ENCODE measurements around the gene KLHL22.

The KLHL22 gene

GRCh38 chr22:20442485-20443284, 52.9 kb downstream of the KLHL22 start:
- DNase-seq, result no peak

- no peak for DNase-seq
Observed at GRCh38 chr22:20441631-20442484, 53.7 kb downstream of the KLHL22 start.

- DNase-seq, result no peak
Observed at GRCh38 chr22:20440637-20441591, 54.7 kb downstream of the KLHL22 start.

GRCh38 chr22:20439928-20440575, 55.5 kb downstream of the KLHL22 start:
- DNase-seq, result no peak

GRCh38 chr22:20439556-20439927, 56.1 kb downstream of the KLHL22 start:
- no peak for DNase-seq

GRCh38 chr22:20438678-20439492, 56.7 kb downstream of the KLHL22 start:
- no peak for DNase-seq

GRCh38 chr22:20438427-20438677, 57.2 kb downstream of the KLHL22 start:
- DNase-seq, result no peak

GRCh38 chr22:20437613-20438426, 57.8 kb downstream of the KLHL22 start, which contains the start of gene SCARF2:
Gene SCARF2, minus strand, starts transcription at chr22:20437825. Its CDS starts 71 bp downstream, at chr22:20437754.
- no peak for DNase-seq

- no peak for DNase-seq
Observed at GRCh38 chr22:20436768-20437612, 58.6 kb downstream of the KLHL22 start.

GRCh38 chr22:20436307-20436767, 59.3 kb downstream of the KLHL22 start:
- no peak for DNase-seq

- no peak for DNase-seq
Observed at GRCh38 chr22:20435436-20436306, 59.9 kb downstream of the KLHL22 start.

GRCh38 chr22:20434773-20435172, 60.8 kb downstream of the KLHL22 start:
- no peak for DNase-seq

GRCh38 chr22:20434264-20434751, 61.3 kb downstream of the KLHL22 start:
- DNase-seq, result no peak

GRCh38 chr22:20433686-20434241, 61.8 kb downstream of the KLHL22 start:
- DNase-seq, result no peak

- no peak for DNase-seq
Observed at GRCh38 chr22:20433191-20433590, 62.4 kb downstream of the KLHL22 start.

- no peak for DNase-seq
Observed at GRCh38 chr22:20432244-20432686, 63.3 kb downstream of the KLHL22 start.

- no peak for DNase-seq
Observed at GRCh38 chr22:20431511-20432192, 63.9 kb downstream of the KLHL22 start.

All from activated CD4-positive, alpha-beta T cell treated with anti-CD3 and anti-CD28 coated beads for 1 hour (primary cell).